ENCODE data around the gene TINCR. TPM values are rescaled to one million over a fixed set of nuclear protein-coding genes. Genes with fewer than 3 reads are reported as not detected.

Gene TINCR
- total and polyA plus RNA-seq, 2 donors from 2014 or later = 0.94 to 2.2 TPM

GRCh38 chr19:5607318-5608275, 39.8 kb upstream of the TINCR start:
- DNase-seq = no peak
- Histone ChIP-seq H3K36me3 (ENCODE audit: control insufficient read depth in 2 of 3, insufficient read depth in 3 of 3, low read length in 3 of 3) (peaks cover 14 to 62% (median 53%) of the 10 kb centered on the region in 3 donors), H3K4me1 (ENCODE audit: control insufficient read depth in 2 of 3, insufficient read depth in 2 of 3, low read depth in 1 of 3, low read length in 3 of 3) (peaks cover 0 to 22% (median 13%) of the 10 kb centered on the region in 3 donors), H3K27ac (ENCODE audit: low read depth in 2 of 2, low read length in 2 of 2) (peak overlapping the region in 1 of 2 donors; percentile 18), H3K4me3 (ENCODE audit: low read length in 3 of 3) (no peak overlapping the region), H3K27me3 (ENCODE audit: control insufficient read depth, insufficient read depth, low read length) (no peaks in the 10 kb centered on the region), H3K9ac (ENCODE audit: low read length in 3 of 3) (no peak overlapping the region), H3K9me3 (ENCODE audit: control insufficient read depth in 2 of 3, insufficient read depth in 1 of 3, low read length in 3 of 3) (no peaks in the 10 kb centered on the region)
- no peak for FAIRE-seq
- TF ChIP-seq CTCF (IDR thresholded peaks at IDR 0.05; ENCODE audit: borderline replicate concordance, extremely low read depth, insufficient read depth) = no peak
- intact Hi-C loops (cut with DNase I) = no loop called here

- TF ChIP-seq CTCF (IDR thresholded peaks at IDR 0.05; ENCODE audit: borderline replicate concordance, extremely low read depth, insufficient read depth) = no peak
- intact Hi-C loops (cut with DNase I) = no loop called here
- peaks cover 20 to 64% (median 48%) of the 10 kb centered on the region in 3 donors for H3K36me3 ChIP-seq (ENCODE audit: control insufficient read depth in 2 of 3, insufficient read depth in 3 of 3, low read length in 3 of 3)
- H3K4me1 ChIP-seq (ENCODE audit: control insufficient read depth in 2 of 3, insufficient read depth in 2 of 3, low read depth in 1 of 3, low read length in 3 of 3) = peaks cover 0 to 22% (median 13%) of the 10 kb centered on the region in 3 donors
- no peaks in the 10 kb centered on the region for H3K27me3 ChIP-seq (ENCODE audit: control insufficient read depth, insufficient read depth, low read length)
- H3K9ac ChIP-seq (ENCODE audit: low read length in 3 of 3) = no peak overlapping the region
- H3K9me3 ChIP-seq (ENCODE audit: control insufficient read depth in 2 of 3, insufficient read depth in 1 of 3, low read length in 3 of 3) = no peaks in the 10 kb centered on the region
- no peak overlapping the region for H3K27ac ChIP-seq (ENCODE audit: low read depth in 2 of 2, low read length in 2 of 2)
- no peak for FAIRE-seq
- H3K4me3 ChIP-seq (ENCODE audit: low read length in 3 of 3) = no peak overlapping the region
- DNase-seq = no peak
Measured at GRCh38 chr19:5605362-5605761, 37.6 kb upstream of the TINCR start.

- Histone ChIP-seq H3K27me3 (ENCODE audit: control insufficient read depth, insufficient read depth, low read length) (no peaks in the 10 kb centered on the region), H3K36me3 (ENCODE audit: control insufficient read depth in 2 of 3, insufficient read depth in 3 of 3, low read length in 3 of 3) (peaks cover 19 to 72% (median 55%) of the 10 kb centered on the region in 3 donors), H3K27ac (ENCODE audit: low read depth in 2 of 2, low read length in 2 of 2) (no peak overlapping the region), H3K4me3 (ENCODE audit: low read length in 3 of 3) (no peak overlapping the region), H3K9ac (ENCODE audit: low read length in 3 of 3) (no peak overlapping the region), H3K4me1 (ENCODE audit: control insufficient read depth in 2 of 3, insufficient read depth in 2 of 3, low read depth in 1 of 3, low read length in 3 of 3) (peaks cover 0 to 16% (median 7%) of the 10 kb centered on the region in 3 donors), H3K9me3 (ENCODE audit: control insufficient read depth in 2 of 3, insufficient read depth in 1 of 3, low read length in 3 of 3) (no peaks in the 10 kb centered on the region)
- intact Hi-C loops (cut with DNase I) = no loop called here
- FAIRE-seq = no peak
- TF ChIP-seq CTCF (IDR thresholded peaks at IDR 0.05; ENCODE audit: borderline replicate concordance, extremely low read depth, insufficient read depth) = no peak
- no peak for DNase-seq
Measured at GRCh38 chr19:5603626-5604025, 35.9 kb upstream of the TINCR start.

All from kidney (tissue), 14 donors.